IMR-90 (cell line): ENCODE data around the gene H19. TPM values are rescaled to one million over a fixed set of nuclear protein-coding genes. Genes with fewer than 3 reads are reported as not detected.

Experiments
- ATAC-seq: fragments of 200-7000 bp; cut with Tn5 transposase; 2 replicates; pipeline ENCODE4 v1.9.1; 2020; ENCODE audit warnings: low read depth, mild to moderate bottlenecking, moderate library complexity
- BruUV-seq: library from RNA; stranded (reverse); fragments of 400-500 nt; replicated peaks from 2 replicates; lab custom pipeline; 2021; lab: Mats Ljungman, UMichigan
- CTCF ChIA-PET: fragments of 300-600 bp; formaldehyde crosslinking; extraction: SDS; loops from one replicate; lab custom pipeline; 2021; ENCODE audit warnings: antibody characterized with exemption; lab: Yijun Ruan, JAX
- POLR2A ChIA-PET: fragments of 300-600 bp; sonication (Branson Sonifier 250); formaldehyde crosslinking; loops from one replicate; lab custom pipeline; 2022; ENCODE audit warnings: antibody characterized with exemption; ENCODE audit not compliant: unreplicated experiment; lab: Charles Lee
- DNase-seq: peaks from one replicate; pipeline ENCODE4 v3.0.0; 2013
- H2AFZ ChIP-seq: replicated peaks from 2 replicates; pipeline ENCODE3; 2013; ENCODE audit warnings: low read length, mild to moderate bottlenecking; ENCODE audit not compliant: poor library complexity
- H2AK5ac ChIP-seq: 2 replicates; pipeline ENCODE4 v1.6.1; 2013; ENCODE audit warnings: low read depth, low read length, inconsistent platforms
- H2AK9ac ChIP-seq: replicated peaks from 2 replicates; pipeline ENCODE3; 2013; ENCODE audit warnings: mild to moderate bottlenecking, low read depth, low read length, moderate library complexity; ENCODE audit not compliant: poor library complexity
- H2BK120ac ChIP-seq: 2 replicates; pipeline ENCODE4 v1.6.1; 2013; ENCODE audit warnings: low read depth, low read length, inconsistent platforms
- H2BK15ac ChIP-seq: 3 replicates; pipeline ENCODE4 v1.6.1; 2013; ENCODE audit warnings: low read depth, low read length, inconsistent platforms
- H2BK20ac ChIP-seq: 2 replicates; pipeline ENCODE4 v1.6.1; 2013; ENCODE audit warnings: low read depth, mild to moderate bottlenecking, inconsistent platforms, low read length, moderate library complexity
- H2BK5ac ChIP-seq: 2 replicates; pipeline ENCODE4 v1.6.1; 2013; ENCODE audit warnings: mild to moderate bottlenecking, low read depth, low read length, inconsistent platforms; ENCODE audit not compliant: poor library complexity, severe bottlenecking
- H3K14ac ChIP-seq: replicated peaks from 2 replicates; pipeline ENCODE4 v1.6.1; 2013; ENCODE audit warnings: low read depth, low read length, inconsistent platforms
- H3K18ac ChIP-seq: 2 replicates; pipeline ENCODE4 v1.6.1; 2013; ENCODE audit warnings: low read depth, low read length, control low read depth
- H3K23ac ChIP-seq: 2 replicates; pipeline ENCODE4 v1.6.1; 2013; ENCODE audit warnings: low read depth, low read length, inconsistent platforms
- H3K27ac ChIP-seq: 2 replicates; pipeline ENCODE4 v1.5.1; 2013; ENCODE audit warnings: mild to moderate bottlenecking, control low read depth, low read length; ENCODE audit not compliant: insufficient read depth
- H3K27me3 ChIP-seq: 2 replicates; pipeline ENCODE4 v1.6.1; 2013; ENCODE audit warnings: low read length; ENCODE audit not compliant: control insufficient read depth, insufficient read depth
- H3K36me3 ChIP-seq: 2 replicates; pipeline ENCODE4 v1.6.1; 2013; ENCODE audit warnings: low read length, mixed read lengths; ENCODE audit not compliant: control insufficient read depth, insufficient read depth
- H3K4ac ChIP-seq: 2 replicates; pipeline ENCODE4 v1.6.1; 2013; ENCODE audit warnings: low read depth, low read length, inconsistent platforms
- H3K4me1 ChIP-seq: 2 replicates; pipeline ENCODE4 v1.6.1; 2013; ENCODE audit warnings: low read length, mixed read lengths; ENCODE audit not compliant: control insufficient read depth, insufficient read depth
- H3K4me2 ChIP-seq: 2 replicates; pipeline ENCODE4 v1.6.1; 2013; ENCODE audit warnings: low read depth, mild to moderate bottlenecking, control low read depth, low read length, moderate library complexity
- H3K4me3 ChIP-seq: 2 replicates; pipeline ENCODE4 v1.5.1; 2013; ENCODE audit warnings: low read depth, mild to moderate bottlenecking, control low read depth, low read length, moderate library complexity; ENCODE audit not compliant: insufficient read depth
- H3K56ac ChIP-seq: 2 replicates; pipeline ENCODE4 v1.6.1; 2013; ENCODE audit warnings: low read length, inconsistent platforms; ENCODE audit not compliant: insufficient read depth; ENCODE audit errors: extremely low read depth
- H3K79me1 ChIP-seq, 2 experiments: 2 replicates each; pipeline ENCODE4 v1.6.1; 2013; ENCODE audit warnings: low read length in 2 of 2, inconsistent platforms in 1 of 2, low read depth in 1 of 2
- H3K9ac ChIP-seq: 2 replicates; pipeline ENCODE4 v1.6.1; 2013; ENCODE audit warnings: low read depth, low read length, control low read depth
- H3K9me1 ChIP-seq: 2 replicates; pipeline ENCODE4 v1.6.1; 2013; ENCODE audit warnings: low read length, inconsistent platforms; ENCODE audit not compliant: insufficient read depth
- H3K9me3 ChIP-seq: 2 replicates; pipeline ENCODE4 v1.6.1; 2013; ENCODE audit warnings: low read length; ENCODE audit not compliant: control insufficient read depth, insufficient read depth
- H4K20me1 ChIP-seq: 2 replicates; pipeline ENCODE4 v1.6.1; 2013; ENCODE audit warnings: low read length, inconsistent platforms; ENCODE audit not compliant: insufficient read depth
- H4K5ac ChIP-seq: 2 replicates; pipeline ENCODE4 v1.6.1; 2013; ENCODE audit warnings: mild to moderate bottlenecking, low read depth, low read length, control low read depth
- H4K8ac ChIP-seq, 2 experiments: 2 replicates each; pipeline ENCODE4 v1.6.1; 2013; ENCODE audit warnings: low read depth in 2 of 2, low read length in 2 of 2, control low read depth in 1 of 2, inconsistent platforms in 1 of 2
- H4K91ac ChIP-seq: 2 replicates; pipeline ENCODE4 v1.6.1; 2013; ENCODE audit warnings: low read depth, low read length, inconsistent platforms; ENCODE audit not compliant: insufficient read depth
- CEBPB ChIP-seq: IDR thresholded peaks from 2 replicates; pipeline ENCODE4 v1.6.1; 2012; ENCODE audit warnings: low read depth, low read length, improper control_type of control experiment
- RAD21 ChIP-seq: IDR thresholded peaks from 2 replicates; pipeline ENCODE4 v1.6.1; 2012; ENCODE audit warnings: low read length, improper control_type of control experiment
- WGBS, 2 experiments: methylation state at CpG; one replicate each; pipeline versions ENCODE4 v1.1.5 to v1.1.7; 2013; ENCODE audit warnings: missing lambda C conversion rate in 2 of 2; ENCODE audit not compliant: insufficient read length in 1 of 2; ENCODE audit errors: extremely low coverage in 2 of 2; 5-methylcytosine and 5-hydroxymethylcytosine counted together
- dilution Hi-C: fragments of 300-500 bp; cut with HindIII; formaldehyde crosslinking; loops from one replicate; pipeline ENCODE4 v1.14.3; 2018; ENCODE audit warnings: low sequenced_read_pairs; ENCODE audit not compliant: unreplicated experiment
- in situ Hi-C: fragments of 300-500 bp; cut with MboI; formaldehyde crosslinking; loops from 3 replicates; pipeline ENCODE4 v1.14.3; 2019; ENCODE audit warnings: low sequenced_read_pairs, inconsistent platforms, mixed read lengths
- intact Hi-C: fragments of 100-400 bp; cut with micrococcal nuclease; formaldehyde crosslinking; loops from 2 replicates; pipeline ENCODE4 v1.10.0; 2022
- polyA plus RNA-seq, 3 experiments: library from polyadenylated mRNA; depleted of rRNA; stranded (reverse); fragments of >200 nt; gene quantifications; 2 replicates each; pipeline ENCODE4 v1.2.3, GENCODE V29; 2012; ENCODE audit warnings: low replicate concordance in 1 of 3
- total RNA-seq: library from RNA; depleted of rRNA; stranded (reverse); fragments of >200 nt; gene quantifications from 2 replicates; pipeline ENCODE4 v1.2.3, GENCODE V29; 2012

Gene H19
- total and polyA plus RNA-seq, 2 of the 4 experiments (the other 2 are of a cell fraction) = 0.41 TPM; not detected in 1

GRCh38 chr11:1978720-1979473, 18.7 kb downstream of the H19 start:
- Histone ChIP-seq H3K36me3 (no peaks in the 10 kb centered on the region), H4K5ac (no peak overlapping the region), H3K14ac (no peak overlapping the region), H4K8ac (no peak overlapping the region), H3K18ac (no peak overlapping the region), H2BK20ac (no peak overlapping the region), H3K23ac (no peak overlapping the region), H3K56ac (no peak overlapping the region), H4K91ac (no peak overlapping the region), H2BK15ac (no peak overlapping the region), H3K4me1 (no peaks in the 10 kb centered on the region), H2AK5ac (no peak overlapping the region), H3K9ac (no peak overlapping the region), H3K4me3 (no peak overlapping the region), H3K4ac (no peak overlapping the region), H2AK9ac (no peak overlapping the region), H4K20me1 (no peaks in the 10 kb centered on the region), H3K27me3 (no peaks in the 10 kb centered on the region), H3K4me2 (no peak overlapping the region), H3K27ac (no peak overlapping the region), H3K79me1 (no peaks in the 10 kb centered on the region), H2BK5ac (no peak overlapping the region), H2AFZ (no peak overlapping the region), H3K9me3 (no peaks in the 10 kb centered on the region), H3K9me1 (no peaks in the 10 kb centered on the region), H2BK120ac (no peak overlapping the region)
- ChIA-PET POLR2A (no interaction called here), CTCF (interaction anchor here (0.7 kb wide), 1 partner anchor 172 kb away, joined by 6 read pairs; no protein-coding TSS in a partner anchor)
- no peak for DNase-seq
- BruUV-seq = no TSS peak
- WGBS, 2 experiments = no CpG with 5 or more reads among the region's 26 CpGs
- dilution Hi-C loops = no loop called here
- in situ Hi-C loops = no loop called here
- intact Hi-C loops = no loop called here
- no peak for TF ChIP-seq RAD21
- TF ChIP-seq CEBPB = 0 out of 2 replicates have a peak, but pooled peaks have one; percentile 19
- ATAC-seq = no peak
